ENCODE measurements around the gene ZSCAN5A.

ZSCAN5A gene

GRCh38 chr19:56291867-56292266, 22.8 kb downstream of the ZSCAN5A start:
- no peak overlapping the region for H3K4ac ChIP-seq (ENCODE audit: low read length)
- H3K27me3 ChIP-seq (ENCODE audit: control insufficient read depth in 3 of 3, insufficient read depth in 3 of 3, low read depth in 1 of 3, low read length in 3 of 3): no peaks in the 10 kb centered on the region
- no peak overlapping the region for H2AFZ ChIP-seq (ENCODE audit: low read length)
- no peak overlapping the region for H2BK12ac ChIP-seq (ENCODE audit: low read length)
- H3K4me3 ChIP-seq (ENCODE audit: low read length in 2 of 2): no peak overlapping the region
- no peak overlapping the region for H4K91ac ChIP-seq (ENCODE audit: low read depth, low read length, poor library complexity)
- no peak overlapping the region for H2BK15ac ChIP-seq (ENCODE audit: low read length)
- no peak overlapping the region for H4K8ac ChIP-seq (ENCODE audit: low read depth, low read length)
- no peak overlapping the region for H3K4me2 ChIP-seq (ENCODE audit: insufficient read depth, low read length, poor library complexity, severe bottlenecking)
- H3K14ac ChIP-seq (ENCODE audit: low read length): no peak overlapping the region
- peaks cover 4 to 12% of the 10 kb centered on the region in 2 donors for H3K36me3 ChIP-seq (replicated peaks in 1 of 2; ENCODE audit: control insufficient read depth in 2 of 2, insufficient read depth in 2 of 2, low read length in 2 of 2)
- no peak overlapping the region for H3K27ac ChIP-seq (replicated peaks; ENCODE audit: low read length)
- no peak overlapping the region for H2BK120ac ChIP-seq (ENCODE audit: low read depth, low read length)
- no peaks in the 10 kb centered on the region for H3K79me1 ChIP-seq (ENCODE audit: low read depth, low read length)
- peaks cover 1 to 10% of the 10 kb centered on the region in 2 donors for H3K4me1 ChIP-seq (ENCODE audit: control insufficient read depth in 2 of 2, insufficient read depth in 1 of 2, low read depth in 1 of 2, low read length in 2 of 2)
- no CpG with 5 or more reads among the region's 6 CpGs for WGBS, 2 donors (ENCODE audit: extremely low coverage in 2 of 2, insufficient read length in 2 of 2, insufficient replicate concordance in 1 of 2)
- H3K18ac ChIP-seq (ENCODE audit: low read length): no peak overlapping the region
- H3K9me3 ChIP-seq (replicated peaks in 1 of 2; ENCODE audit: control insufficient read depth in 2 of 2, insufficient read depth in 1 of 2, low read depth in 1 of 2, low read length in 2 of 2): peaks cover 7% of the 10 kb centered on the region in 2 donors
- H3K9ac ChIP-seq (ENCODE audit: low read depth, low read length, poor library complexity): no peak overlapping the region
- DNase-seq (ENCODE audit: low spot score): no peak
- H2BK5ac ChIP-seq (ENCODE audit: low read length): no peak overlapping the region
- H3K23ac ChIP-seq (ENCODE audit: low read depth, low read length, poor library complexity): no peak overlapping the region
- no peak overlapping the region for H2AK5ac ChIP-seq (ENCODE audit: low read depth, low read length)

GRCh38 chr19:56290104-56290503, 24.5 kb downstream of the ZSCAN5A start:
- Histone ChIP-seq H3K14ac (ENCODE audit: low read length) (no peak overlapping the region), H3K23ac (ENCODE audit: low read depth, low read length, poor library complexity) (no peak overlapping the region), H3K4me3 (ENCODE audit: low read length in 2 of 2) (no peak overlapping the region), H3K79me1 (ENCODE audit: low read depth, low read length) (no peaks in the 10 kb centered on the region), H3K4me2 (ENCODE audit: insufficient read depth, low read length, poor library complexity, severe bottlenecking) (no peak overlapping the region), H2AFZ (ENCODE audit: low read length) (no peak overlapping the region), H2BK5ac (ENCODE audit: low read length) (no peak overlapping the region), H3K9me3 (replicated peaks in 1 of 2; ENCODE audit: control insufficient read depth in 2 of 2, insufficient read depth in 1 of 2, low read depth in 1 of 2, low read length in 2 of 2) (peaks cover 7% of the 10 kb centered on the region in 2 donors), H3K27ac (replicated peaks; ENCODE audit: low read length) (no peak overlapping the region), H3K27me3 (ENCODE audit: control insufficient read depth in 3 of 3, insufficient read depth in 3 of 3, low read depth in 1 of 3, low read length in 3 of 3) (no peaks in the 10 kb centered on the region), H2BK120ac (ENCODE audit: low read depth, low read length) (no peak overlapping the region), H4K8ac (ENCODE audit: low read depth, low read length) (no peak overlapping the region), H3K36me3 (replicated peaks in 1 of 2; ENCODE audit: control insufficient read depth in 2 of 2, insufficient read depth in 2 of 2, low read length in 2 of 2) (peaks cover 4 to 12% of the 10 kb centered on the region in 2 donors), H3K4ac (ENCODE audit: low read length) (no peak overlapping the region), H2AK5ac (ENCODE audit: low read depth, low read length) (no peak overlapping the region), H4K91ac (ENCODE audit: low read depth, low read length, poor library complexity) (no peak overlapping the region), H3K18ac (ENCODE audit: low read length) (no peak overlapping the region), H3K4me1 (ENCODE audit: control insufficient read depth in 2 of 2, insufficient read depth in 1 of 2, low read depth in 1 of 2, low read length in 2 of 2) (peaks cover 1 to 10% of the 10 kb centered on the region in 2 donors), H2BK15ac (ENCODE audit: low read length) (no peak overlapping the region), H2BK12ac (ENCODE audit: low read length) (no peak overlapping the region), H3K9ac (ENCODE audit: low read depth, low read length, poor library complexity) (no peak overlapping the region)
- no peak for DNase-seq (ENCODE audit: low spot score)

- Histone ChIP-seq H3K23ac (ENCODE audit: low read depth, low read length, poor library complexity) (no peak overlapping the region), H4K8ac (ENCODE audit: low read depth, low read length) (no peak overlapping the region), H3K27ac (replicated peaks; ENCODE audit: low read length) (no peak overlapping the region), H3K27me3 (ENCODE audit: control insufficient read depth in 3 of 3, insufficient read depth in 3 of 3, low read depth in 1 of 3, low read length in 3 of 3) (no peaks in the 10 kb centered on the region), H4K91ac (ENCODE audit: low read depth, low read length, poor library complexity) (no peak overlapping the region), H3K14ac (ENCODE audit: low read length) (no peak overlapping the region), H2BK12ac (ENCODE audit: low read length) (no peak overlapping the region), H2BK120ac (ENCODE audit: low read depth, low read length) (no peak overlapping the region), H3K18ac (ENCODE audit: low read length) (no peak overlapping the region), H2AK5ac (ENCODE audit: low read depth, low read length) (no peak overlapping the region), H3K9me3 (replicated peaks in 1 of 2; ENCODE audit: control insufficient read depth in 2 of 2, insufficient read depth in 1 of 2, low read depth in 1 of 2, low read length in 2 of 2) (peaks cover 0 to 5% of the 10 kb centered on the region in 2 donors), H2AFZ (ENCODE audit: low read length) (no peak overlapping the region), H3K4ac (ENCODE audit: low read length) (no peak overlapping the region), H3K36me3 (replicated peaks in 1 of 2; ENCODE audit: control insufficient read depth in 2 of 2, insufficient read depth in 2 of 2, low read length in 2 of 2) (peaks cover 0 to 4% of the 10 kb centered on the region in 2 donors), H3K79me1 (ENCODE audit: low read depth, low read length) (no peaks in the 10 kb centered on the region), H3K9ac (ENCODE audit: low read depth, low read length, poor library complexity) (no peak overlapping the region), H2BK5ac (ENCODE audit: low read length) (no peak overlapping the region), H3K4me3 (ENCODE audit: low read length in 2 of 2) (no peak overlapping the region), H3K4me1 (ENCODE audit: control insufficient read depth in 2 of 2, insufficient read depth in 1 of 2, low read depth in 1 of 2, low read length in 2 of 2) (no peaks in the 10 kb centered on the region), H2BK15ac (ENCODE audit: low read length) (no peak overlapping the region), H3K4me2 (ENCODE audit: insufficient read depth, low read length, poor library complexity, severe bottlenecking) (no peak overlapping the region)
- no CpG with 5 or more reads among the region's 3 CpGs for WGBS, 2 donors (ENCODE audit: extremely low coverage in 2 of 2, insufficient read length in 2 of 2, insufficient replicate concordance in 1 of 2)
- no peak for DNase-seq (ENCODE audit: low spot score)
These were observed 29.9 kb downstream of the ZSCAN5A start for GRCh38 chr19:56284746-56285145.

- DNase-seq (ENCODE audit: low spot score): no peak
- H4K91ac ChIP-seq (ENCODE audit: low read depth, low read length, poor library complexity): no peak overlapping the region
- H3K14ac ChIP-seq (ENCODE audit: low read length): no peak overlapping the region
- H2BK12ac ChIP-seq (ENCODE audit: low read length): no peak overlapping the region
- no peaks in the 10 kb centered on the region for H3K27me3 ChIP-seq (ENCODE audit: control insufficient read depth in 3 of 3, insufficient read depth in 3 of 3, low read depth in 1 of 3, low read length in 3 of 3)
- no peak overlapping the region for H3K18ac ChIP-seq (ENCODE audit: low read length)
- no CpG with 5 or more reads among the region's 4 CpGs for WGBS, 2 donors (ENCODE audit: extremely low coverage in 2 of 2, insufficient read length in 2 of 2, insufficient replicate concordance in 1 of 2)
- H2BK15ac ChIP-seq (ENCODE audit: low read length): no peak overlapping the region
- no peaks in the 10 kb centered on the region for H3K79me1 ChIP-seq (ENCODE audit: low read depth, low read length)
- H4K8ac ChIP-seq (ENCODE audit: low read depth, low read length): no peak overlapping the region
- no peak overlapping the region for H3K23ac ChIP-seq (ENCODE audit: low read depth, low read length, poor library complexity)
- H3K9ac ChIP-seq (ENCODE audit: low read depth, low read length, poor library complexity): no peak overlapping the region
- H3K4me1 ChIP-seq (ENCODE audit: control insufficient read depth in 2 of 2, insufficient read depth in 1 of 2, low read depth in 1 of 2, low read length in 2 of 2): no peaks in the 10 kb centered on the region
- H2AFZ ChIP-seq (ENCODE audit: low read length): no peak overlapping the region
- H3K4ac ChIP-seq (ENCODE audit: low read length): no peak overlapping the region
- H2AK5ac ChIP-seq (ENCODE audit: low read depth, low read length): no peak overlapping the region
- peaks cover 0 to 2% of the 10 kb centered on the region in 2 donors for H3K9me3 ChIP-seq (replicated peaks in 1 of 2; ENCODE audit: control insufficient read depth in 2 of 2, insufficient read depth in 1 of 2, low read depth in 1 of 2, low read length in 2 of 2)
- H2BK120ac ChIP-seq (ENCODE audit: low read depth, low read length): no peak overlapping the region
- H3K27ac ChIP-seq (replicated peaks; ENCODE audit: low read length): no peak overlapping the region
- H2BK5ac ChIP-seq (ENCODE audit: low read length): no peak overlapping the region
- H3K4me3 ChIP-seq (ENCODE audit: low read length in 2 of 2): no peak overlapping the region
- peaks cover 0 to 2% of the 10 kb centered on the region in 2 donors for H3K36me3 ChIP-seq (replicated peaks in 1 of 2; ENCODE audit: control insufficient read depth in 2 of 2, insufficient read depth in 2 of 2, low read length in 2 of 2)
- H3K4me2 ChIP-seq (ENCODE audit: insufficient read depth, low read length, poor library complexity, severe bottlenecking): no peak overlapping the region
These were observed 31.8 kb downstream of the ZSCAN5A start for GRCh38 chr19:56282809-56283208.

Measured in neuronal stem cell (in vitro differentiated cells).